Activated T-helper 1 cell treated with Interleukin-2 at 50 U/mL for 16 hours (primary cell): ENCODE measurements around the gene DPM2.
A peak's percentile ranks its signal among the peaks of the same experiment; 100 is the strongest.

Experiments
- DNase-seq: peaks from one replicate; pipeline ENCODE4 v3.0.0-alpha.2; 2020; ENCODE audit warnings: low read depth

The DPM2 gene, protein sequence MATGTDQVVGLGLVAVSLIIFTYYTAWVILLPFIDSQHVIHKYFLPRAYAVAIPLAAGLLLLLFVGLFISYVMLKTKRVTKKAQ

DNA sequence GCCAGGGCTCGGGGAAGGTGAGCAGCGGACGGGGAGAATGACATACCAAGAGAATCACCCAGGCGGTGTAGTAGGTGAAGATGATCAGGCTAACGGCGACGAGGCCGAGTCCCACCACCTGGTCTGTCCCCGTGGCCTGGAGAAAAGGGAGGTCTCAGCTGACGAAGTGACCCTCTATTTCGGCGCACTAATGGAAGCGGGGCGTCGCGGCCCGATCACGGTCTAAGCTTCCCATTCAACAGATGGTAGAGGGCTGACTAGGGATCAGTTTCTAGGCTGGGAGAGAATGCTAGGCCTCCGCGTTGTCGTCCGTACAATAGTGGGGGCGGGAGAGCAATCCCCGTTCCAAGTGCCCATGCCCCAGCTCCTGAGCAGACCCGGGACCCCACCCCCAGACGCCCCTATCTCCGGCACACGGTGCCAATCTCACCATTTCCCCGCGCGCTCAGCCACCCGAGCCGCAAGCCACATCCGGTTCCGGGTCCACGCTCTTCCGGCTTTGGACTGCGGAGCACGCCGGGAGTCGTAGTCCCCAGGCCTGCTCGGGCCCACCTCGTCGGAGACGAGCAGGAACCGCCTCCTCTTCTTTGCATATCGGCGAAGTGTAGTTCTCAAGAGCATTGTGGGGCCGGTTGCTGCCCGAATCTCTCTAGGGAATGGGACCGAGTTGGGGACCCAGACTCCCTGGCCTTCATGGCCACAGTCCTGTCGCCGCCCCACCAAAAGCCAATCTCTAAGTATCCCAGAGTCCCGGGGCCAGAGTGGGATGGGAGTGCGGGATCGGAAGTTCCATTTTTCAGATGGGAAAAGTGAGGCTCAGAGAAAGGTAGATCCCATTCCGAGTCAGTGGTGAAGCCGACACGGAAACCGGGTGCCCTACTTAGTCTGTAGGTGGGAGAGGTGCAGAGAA lies at the start of gene DPM2:
TSS of gene DPM2 (minus strand) at position 467 of the 910 bp plus-strand sequence. CDS start at position 433, 34 bp downstream.
- DNase-seq = peak; percentile 84

DNA sequence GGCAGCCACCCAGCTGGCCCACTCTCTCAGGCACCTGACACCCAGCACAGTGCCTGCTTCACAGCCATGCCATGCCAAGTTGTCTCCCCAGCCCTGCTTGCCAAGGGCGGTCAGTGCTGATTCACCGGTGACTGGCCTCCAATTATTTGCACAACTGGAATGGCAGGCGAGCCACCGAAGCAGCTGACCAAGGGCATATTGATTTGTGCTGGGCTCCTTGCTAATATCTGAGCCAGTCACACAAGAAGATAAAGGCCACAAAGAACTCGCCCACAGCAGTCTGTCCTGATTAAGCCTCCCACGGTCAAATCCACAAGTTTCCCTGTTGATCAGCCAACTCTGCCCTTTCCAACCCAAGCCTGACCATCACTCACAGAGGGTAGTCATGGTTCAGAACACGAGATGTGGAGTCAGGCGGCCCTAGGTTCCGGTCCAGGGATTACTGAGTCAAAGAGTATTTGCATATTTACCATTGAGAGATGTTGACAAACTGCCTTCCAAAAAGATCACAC lies 49.5 kb upstream of the DPM2 start:
- no peak for DNase-seq

DNA sequence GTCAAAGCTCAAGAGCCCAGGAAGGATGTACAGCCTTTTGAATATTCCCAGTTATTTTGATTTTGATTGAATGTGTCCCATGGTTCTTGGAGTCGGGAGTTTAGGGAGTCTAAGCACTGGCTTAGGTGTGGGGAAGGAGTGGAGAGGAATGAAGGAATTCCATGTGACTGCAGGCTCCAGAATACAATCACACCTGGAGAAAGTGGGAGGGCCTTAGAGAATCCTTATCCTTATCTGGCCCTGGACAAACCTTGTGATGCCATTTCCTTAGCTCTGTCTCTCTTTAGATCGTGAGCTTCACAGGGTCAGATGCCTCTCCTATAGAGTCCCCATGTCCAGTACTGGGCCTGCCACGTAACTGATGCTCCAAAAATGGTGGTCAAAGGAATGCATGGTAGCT lies 47.4 kb upstream of the DPM2 start:
- no peak for DNase-seq

DNA sequence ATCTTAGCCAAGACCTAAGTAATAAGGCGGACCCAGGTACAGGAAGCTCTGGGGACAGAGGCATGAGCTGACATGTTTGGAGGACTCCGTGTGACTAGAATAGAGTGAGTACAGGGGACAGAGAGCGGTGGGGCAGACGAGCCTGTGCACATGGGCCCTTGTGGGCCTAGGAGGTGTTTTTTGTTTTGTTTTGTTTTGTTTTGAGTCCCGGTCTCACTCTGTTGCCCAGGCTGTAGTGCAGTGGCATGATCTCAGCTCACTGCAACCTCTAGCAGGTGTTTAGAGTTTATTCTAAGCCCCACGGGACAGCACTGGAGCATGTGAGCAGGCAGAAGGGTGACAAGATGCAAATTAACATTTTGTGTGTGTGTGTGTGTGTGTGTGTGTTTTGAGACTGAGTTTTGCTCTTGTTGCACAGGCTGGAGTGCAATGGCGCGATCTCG lies 46.2 kb upstream of the DPM2 start:
- DNase-seq = no peak

DNA sequence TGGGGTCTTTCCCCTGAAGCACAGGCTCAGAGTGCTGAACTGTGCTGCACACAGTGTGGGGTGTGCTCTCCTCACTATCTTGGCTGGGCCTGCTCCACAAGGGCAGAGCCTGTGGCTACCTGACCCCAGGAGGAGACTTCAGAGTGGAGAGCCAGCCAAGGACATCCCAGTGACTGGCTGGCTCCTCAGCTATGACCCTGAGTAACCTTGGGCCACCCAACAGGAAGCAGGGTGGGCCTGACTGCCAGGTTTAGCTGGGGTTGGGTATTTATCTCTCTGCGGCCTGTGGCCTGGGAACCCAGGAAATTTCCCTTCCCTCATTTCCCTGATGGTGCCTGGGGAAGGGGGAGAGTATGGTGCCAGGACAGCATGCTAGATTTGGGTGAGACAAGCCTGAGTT lies 45.3 kb upstream of the DPM2 start:
- DNase-seq = no peak

DNA sequence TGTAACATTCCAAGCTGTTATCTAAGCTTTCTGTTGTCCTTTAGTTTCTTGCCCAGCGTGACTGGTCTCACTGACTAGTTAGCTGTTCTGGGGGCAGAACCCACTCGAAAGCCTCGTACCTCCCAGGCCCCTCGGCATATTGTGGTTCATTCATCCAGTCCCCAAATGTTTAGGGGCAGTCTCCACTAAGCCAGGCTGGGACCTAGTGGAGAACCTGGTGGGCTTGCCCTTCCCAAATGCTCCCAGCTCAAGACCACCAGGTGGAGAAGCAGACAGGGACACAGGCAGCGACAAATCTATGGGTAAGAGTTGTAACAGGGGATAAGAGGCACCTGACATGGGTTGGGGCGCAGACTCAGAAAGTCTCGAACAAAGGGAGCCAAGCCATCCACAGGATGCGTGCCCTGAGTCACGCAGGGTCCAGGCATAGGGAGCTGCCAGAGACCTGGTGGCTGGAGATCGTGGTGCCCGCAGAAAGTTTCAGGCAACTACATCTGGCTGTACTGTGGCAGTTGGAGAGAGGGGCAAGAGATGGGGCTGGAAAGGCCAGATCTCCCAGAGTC lies 44.0 kb upstream of the DPM2 start:
- DNase-seq = no peak

DNA sequence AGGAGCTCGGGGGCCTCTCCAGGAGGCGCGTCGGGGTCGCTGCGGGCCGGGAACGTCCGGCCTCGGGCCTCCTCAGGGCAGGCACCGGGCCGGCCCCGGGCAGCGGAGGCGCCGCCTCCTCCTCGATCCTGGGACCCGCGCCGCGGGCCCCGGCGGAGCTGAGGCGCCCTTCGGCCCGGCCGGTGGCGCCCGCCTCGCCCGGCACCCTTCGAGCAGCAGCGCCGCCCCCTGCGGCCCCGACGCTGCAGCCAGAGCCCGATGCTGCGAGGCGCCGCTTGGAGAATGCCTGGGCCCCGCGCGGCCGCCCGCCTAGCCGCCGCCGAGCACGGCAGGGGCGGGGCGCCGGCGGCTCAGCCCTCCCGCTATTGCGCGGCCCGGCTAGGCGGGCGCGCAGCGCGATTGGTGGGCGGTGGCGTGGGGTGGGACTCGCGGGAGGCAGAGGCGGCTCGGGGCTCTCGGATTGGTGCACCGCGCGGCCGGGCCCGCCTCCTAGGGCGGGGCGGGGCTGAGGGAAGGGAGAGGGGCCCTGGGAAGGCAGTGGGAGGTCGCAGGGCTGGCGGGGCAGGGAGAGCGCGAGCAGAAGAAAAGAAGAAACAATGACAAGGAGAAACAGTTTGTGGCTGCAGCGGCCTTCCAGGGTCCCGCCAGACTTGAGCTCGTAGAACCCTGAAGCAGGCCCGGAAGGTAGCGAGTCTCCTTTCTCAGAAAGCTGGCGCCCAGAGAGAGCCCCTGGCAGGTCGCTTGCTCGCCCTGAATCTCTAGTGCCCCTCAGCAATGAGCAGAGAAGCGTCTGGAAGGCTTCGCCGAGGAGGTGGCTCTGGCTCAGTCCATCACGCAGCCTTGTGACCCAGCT lies 43.3 kb upstream of the DPM2 start, which contains the start of gene EEIG1:
TSS of gene EEIG1 (minus strand) at position 284 of the 853 bp plus-strand sequence. CDS start 852 bp downstream, outside the sequence.
- peak; percentile 98 for DNase-seq

DNA sequence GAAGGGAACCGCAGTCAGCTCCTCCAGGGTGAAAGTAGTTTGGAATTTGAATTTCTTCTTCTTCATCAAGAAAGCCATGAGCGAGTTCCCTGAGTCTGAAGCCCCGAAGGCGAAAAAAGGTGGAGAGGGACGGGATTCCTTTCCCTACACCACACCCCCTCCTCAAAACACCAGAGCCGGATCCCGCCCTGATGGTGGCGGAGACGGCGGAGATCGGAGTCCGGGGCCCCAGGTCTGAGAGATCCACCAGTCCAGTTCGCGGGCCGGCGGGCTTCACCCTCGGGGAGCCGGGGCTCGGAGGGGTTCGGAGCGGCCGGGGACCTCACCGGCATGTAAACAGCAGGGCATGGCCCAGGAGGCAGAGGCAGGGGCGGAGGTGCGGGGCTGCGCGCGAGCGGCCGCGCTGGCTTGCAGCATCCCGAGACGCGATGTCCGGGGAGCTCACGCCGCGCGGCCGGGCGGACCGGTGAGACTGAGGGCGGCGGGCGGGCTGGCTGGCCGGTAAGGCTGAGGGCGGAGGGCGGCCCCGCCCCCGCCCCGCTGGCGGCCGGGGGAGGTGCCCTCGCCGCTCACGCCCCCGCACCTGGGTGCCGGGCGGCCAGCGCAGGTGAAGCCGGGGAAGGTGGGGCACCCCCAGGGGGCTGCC lies 42.5 kb upstream of the DPM2 start:
- peak; percentile 51 for DNase-seq

DNA sequence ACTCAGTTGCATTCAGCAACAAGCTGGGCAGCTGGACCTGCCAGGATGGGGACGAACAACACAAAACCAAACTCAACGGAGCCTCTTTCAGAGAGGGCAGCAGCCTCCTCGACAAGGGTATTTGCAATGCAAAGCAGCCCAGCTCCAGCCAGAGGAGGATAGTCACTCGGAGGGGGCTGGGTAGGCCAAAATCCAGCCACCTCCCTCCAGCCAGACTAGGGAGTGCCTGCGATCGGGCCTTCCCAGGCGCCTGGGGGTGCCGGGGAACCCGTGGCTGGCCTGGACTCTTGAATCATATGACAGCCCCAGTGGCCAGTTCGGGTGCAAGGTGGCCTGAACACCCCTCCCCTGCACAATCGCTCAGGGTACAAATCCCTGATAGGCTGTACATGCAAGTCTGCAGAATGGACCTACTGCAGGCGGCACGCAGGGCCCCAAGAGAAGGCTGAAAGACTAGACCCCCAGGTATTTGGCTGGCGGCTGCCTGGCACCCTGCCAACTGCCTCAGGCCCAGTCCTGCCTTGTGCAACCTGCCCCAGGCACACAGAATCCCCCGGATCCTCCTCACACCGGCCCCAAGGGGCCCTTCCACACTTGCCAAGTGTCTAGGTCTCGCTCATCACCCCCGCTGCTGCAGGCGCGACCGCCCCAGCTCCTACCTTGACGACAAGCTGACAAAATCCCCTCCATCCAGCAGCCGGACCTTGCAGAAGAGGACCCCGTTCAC lies 41.8 kb upstream of the DPM2 start:
- DNase-seq = no peak

DNA sequence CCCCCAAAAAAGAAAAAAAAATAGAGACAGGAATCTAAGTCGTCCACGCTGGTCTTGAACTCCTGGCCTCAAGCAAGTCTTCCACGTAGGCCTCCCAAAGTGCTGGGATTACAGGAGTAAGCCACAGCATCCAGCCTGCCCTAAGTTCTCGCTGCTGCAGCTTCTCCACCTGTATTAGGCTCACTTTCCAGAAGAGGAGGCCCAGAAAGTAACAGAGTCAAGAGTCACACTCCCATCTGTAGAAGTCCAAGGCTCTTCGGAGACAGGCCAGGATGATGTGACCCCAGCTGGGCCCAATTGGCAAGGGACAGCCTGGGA lies 41.3 kb upstream of the DPM2 start:
- no peak for DNase-seq

DNA sequence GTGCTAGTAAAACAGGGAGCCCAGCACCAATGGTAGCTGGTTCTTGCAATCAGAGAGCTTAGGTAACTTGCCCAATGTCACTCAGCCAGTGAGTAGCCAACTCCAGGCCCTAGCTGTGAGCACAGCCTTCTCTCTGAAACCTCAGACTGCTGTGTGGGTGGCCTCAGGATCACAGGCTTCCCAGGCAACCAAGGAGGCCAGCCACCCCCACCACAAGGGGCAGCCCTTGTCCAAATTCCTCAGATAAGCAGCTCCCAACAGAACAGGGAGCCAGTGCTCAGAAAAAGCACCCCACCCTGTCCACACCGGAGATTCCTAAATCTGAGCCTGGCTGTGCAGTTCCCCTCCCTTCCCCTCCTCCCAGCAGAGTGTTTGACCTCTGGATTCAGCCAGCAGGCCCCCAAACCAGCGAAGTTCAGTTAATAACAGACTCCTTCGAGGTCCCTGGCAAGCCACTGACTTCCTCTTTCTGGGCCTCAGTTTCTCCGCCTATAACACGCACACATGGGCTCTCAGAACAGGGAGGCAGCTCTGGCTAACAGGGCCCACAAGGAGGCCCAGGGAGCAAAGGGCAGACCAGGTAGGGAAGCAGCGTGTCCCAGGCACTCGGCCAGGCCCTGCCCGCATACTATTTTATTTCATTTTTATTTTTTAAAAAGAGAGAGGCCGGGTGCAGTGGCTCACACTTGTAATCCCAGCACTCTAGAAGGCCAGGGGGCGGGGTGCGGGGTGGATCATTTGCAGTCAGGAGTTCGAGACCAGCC lies 40.4 kb upstream of the DPM2 start:
- DNase-seq = no peak

DNA sequence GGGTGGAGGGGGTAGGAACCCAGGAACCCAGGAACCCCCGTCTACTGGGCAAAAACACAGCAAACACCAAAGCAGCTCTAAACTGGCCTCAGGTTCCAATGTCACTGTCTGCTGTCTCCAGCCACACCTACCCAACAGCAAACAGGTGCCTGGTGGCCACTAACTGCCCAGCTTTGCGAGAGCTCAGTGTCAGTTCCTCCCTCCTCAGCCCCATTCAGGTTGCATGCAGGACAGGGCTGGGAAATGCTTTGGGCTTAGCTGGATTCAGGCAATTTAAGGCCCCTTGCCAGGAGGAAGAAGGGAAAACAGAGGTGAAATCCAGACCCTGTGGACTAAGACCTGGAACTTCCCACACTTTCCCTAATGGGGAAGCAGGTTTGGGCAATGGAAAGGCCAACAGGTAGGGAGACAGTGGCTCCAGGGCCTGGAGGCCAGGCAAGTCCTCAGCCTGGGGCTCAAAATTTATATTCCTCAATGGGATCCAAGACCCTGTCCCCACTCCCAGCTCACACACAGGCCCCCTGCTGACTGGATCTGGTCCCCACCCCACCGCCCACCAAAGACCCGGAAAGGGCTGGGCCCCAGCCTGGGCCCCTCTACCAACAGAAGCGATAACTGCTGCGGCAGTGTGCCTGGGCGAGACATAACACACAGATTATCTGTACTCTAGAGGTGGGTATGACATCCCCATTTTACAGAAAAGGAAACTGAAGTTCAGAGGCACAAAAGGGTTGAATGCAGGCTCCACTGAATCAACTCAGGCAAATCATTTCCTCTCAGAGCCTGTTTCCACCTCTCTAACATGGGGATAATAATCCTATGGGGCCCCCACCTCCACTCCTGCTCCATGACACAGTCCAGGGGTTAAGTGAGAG lies 39.6 kb upstream of the DPM2 start:
- DNase-seq = no peak

DNA sequence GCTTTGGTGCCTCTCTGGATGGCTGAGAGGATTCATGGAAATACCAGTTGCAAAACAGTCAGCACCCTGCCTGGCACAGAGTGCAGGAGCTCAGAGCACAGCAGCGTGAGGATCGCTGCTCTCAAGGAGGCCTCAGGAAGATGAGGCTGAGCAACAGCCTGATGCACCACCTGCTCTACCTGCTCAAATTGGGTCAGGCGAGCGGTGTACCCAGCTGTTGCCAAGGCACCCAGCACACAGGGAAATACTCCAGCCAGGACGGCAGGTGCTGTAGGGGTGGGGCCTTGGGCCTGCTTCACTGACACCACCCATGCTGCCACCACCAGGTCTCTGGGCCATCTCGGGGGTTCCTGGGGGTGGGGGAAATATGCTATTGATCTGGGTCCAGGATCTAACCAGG lies 38.8 kb upstream of the DPM2 start:
- no peak for DNase-seq

DNA sequence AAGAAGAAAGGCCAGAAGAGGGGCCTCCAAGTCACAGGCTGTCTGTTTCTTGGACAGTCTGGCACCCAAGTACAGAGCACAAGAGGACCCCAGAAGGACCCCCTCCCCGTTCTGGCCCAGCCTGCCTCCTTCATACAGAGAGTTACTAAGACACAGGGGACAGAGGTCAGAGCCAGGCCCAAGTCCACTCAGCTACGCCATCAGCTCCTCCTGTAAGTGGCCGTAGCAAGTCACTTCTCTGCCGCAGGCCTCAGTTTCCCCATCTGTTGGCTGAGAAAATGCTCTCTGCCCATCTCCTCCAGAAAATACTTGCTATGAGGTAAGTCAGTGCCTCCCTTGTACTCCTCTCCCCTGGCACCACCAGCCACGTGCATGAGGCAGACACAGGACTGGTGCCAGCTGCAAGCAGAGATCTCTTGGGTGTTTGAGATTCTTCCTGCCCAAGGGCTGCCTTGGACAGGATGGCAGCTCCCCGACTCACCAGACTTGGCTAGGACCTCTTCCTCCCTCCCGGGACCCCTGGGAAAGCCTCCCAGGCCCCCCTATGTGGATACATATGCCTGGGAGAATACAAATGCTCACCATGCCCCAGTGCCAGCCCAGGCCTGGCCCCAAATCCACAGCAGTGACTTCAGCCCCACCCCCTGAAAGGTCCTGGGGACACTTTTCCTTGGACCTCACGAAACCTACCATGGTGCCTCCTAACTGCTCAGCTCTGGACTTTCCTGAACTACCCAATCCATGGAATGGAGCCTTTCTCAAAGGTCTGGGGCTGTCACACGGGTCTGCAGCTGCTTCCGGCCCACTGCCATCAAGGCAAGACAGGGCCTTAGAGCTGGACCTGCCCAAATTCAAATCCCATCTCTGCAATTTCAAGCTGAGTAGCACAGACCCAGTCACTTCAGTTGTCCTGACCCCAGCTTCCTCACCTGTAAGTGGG lies 38.0 kb upstream of the DPM2 start:
- DNase-seq = no peak

DNA sequence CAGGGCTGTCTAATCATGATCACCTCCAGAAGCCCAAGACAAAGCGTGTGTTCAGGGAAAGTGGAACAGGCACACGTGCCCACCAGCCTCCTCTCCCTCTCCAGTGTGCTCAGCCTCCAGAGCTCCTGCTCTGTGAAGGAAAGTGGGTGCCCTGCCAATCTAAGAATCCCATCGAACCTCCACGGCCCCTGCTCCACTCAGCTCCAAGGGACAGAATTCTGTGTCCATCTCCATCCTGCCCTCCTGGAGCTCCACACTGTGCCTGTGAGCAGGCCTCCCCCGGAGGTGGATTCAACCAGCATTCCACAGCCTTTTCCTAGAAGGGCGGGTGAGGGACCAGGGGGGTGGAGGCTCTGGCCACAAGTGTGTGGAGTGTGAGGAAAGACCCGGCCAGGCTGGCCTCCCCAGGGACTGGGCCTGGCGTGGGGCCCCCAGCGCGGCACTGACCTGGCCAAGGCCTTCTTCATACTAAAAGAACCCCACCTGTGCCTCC lies 37.2 kb upstream of the DPM2 start:
- DNase-seq = no peak

DNA sequence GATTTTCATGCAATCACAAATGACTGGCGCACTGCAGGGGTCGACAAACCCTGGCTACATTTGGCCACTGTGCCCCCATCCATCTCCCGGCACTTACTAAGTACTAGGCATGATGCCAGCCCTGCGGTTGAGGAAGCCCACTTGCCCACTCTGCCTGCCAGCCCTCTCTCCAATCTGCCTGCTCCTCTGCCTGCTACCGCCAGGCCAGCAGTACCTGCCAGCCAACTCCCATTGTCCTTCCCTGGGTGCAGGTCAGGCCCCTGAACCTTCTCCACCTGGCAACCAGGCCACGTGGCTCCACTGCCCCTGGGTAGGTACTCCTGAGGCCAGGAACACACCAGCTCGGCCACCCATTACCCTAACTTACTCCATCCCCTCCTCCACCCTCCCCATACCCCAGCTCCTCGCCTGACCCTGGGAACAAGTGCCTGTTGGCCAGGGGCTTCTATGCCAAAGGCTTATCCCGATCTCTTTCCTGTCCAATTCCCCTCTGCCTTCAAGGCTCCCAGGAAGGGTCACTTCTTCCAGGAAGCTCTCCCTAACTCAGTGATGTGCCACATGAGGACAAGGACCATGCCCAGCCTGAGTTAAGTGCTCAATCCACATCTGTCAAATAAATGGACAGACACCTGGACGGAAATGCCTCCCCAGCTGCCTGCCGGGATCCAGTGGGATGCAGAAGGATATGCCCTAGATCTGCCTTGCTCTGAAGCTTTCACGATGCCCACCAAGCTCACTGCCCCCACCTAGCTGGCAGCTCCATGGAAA lies 36.5 kb upstream of the DPM2 start:
- DNase-seq = no peak
